C1 segment of cervical spinal cord (tissue), 14 donors: ENCODE data around the gene PIK3R6.

Experiments used
- DNase-seq, 14 donors: peaks; one replicate each; lab custom pipeline; 2025; lab: John Stamatoyannopoulos, UW

The PIK3R6 gene

DNA sequence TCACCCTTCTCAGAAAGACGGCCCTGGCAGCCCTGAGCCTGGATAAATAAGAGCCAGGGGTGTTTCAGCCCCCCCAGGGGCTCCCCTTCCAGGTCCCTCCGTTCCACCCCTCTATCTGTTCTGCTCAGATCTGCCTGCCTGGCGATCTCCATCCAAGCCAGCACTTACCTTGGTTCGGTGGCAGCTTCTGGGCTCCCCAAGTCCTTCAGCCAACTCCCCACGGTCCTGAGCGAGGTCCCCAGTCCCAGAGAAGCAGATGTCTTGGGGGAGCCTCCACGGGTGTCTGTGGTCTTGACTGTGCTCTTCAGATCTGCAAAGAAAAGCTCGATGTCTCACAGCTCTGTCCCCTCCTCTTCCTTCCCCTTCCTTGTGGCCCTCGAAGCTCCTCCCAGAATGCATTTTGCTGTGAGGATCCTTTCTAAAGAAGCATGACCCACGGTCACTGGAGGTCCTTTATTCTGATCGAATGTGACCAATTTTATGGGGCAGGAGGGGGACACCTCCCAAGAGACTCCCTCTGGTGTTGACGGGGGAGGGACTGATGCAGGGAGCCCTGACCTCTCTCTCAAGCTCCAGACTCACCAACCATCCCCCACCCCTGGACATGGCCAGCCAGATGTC, at the start of gene PIK3R6:
PIK3R6 (minus strand) TSS at position 314 of the 621 bp plus-strand sequence. CDS start 17,880 bp downstream, outside the sequence.
- no peak for DNase-seq

DNA sequence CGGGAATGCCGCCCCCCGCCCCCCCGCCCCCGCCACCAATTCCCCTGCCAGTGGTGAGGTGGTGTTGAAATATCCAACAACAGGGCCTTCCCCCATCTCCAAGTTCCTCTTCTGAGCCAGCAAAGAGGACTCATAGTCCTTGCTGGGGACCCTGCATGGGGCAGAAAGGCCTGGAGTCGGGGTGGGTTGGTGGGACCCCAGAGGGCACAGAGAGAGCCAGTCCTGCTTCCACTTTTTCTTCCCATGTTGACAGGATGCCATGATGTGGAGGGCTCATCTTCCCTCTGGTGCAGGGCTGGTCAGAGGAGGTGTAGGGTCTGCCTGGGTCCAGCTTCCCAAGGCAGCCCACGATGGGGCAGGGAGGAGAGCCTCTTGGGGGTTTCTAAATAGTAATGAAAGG, 49.0 kb upstream of the PIK3R6 start:
- DNase-seq = peak in 3 of 14 donors; percentile 41 to 50 (median 47)

GRCh38 chr17:8914554-8914953, 47.1 kb upstream of the PIK3R6 start:
- DNase-seq = no peak

DNA sequence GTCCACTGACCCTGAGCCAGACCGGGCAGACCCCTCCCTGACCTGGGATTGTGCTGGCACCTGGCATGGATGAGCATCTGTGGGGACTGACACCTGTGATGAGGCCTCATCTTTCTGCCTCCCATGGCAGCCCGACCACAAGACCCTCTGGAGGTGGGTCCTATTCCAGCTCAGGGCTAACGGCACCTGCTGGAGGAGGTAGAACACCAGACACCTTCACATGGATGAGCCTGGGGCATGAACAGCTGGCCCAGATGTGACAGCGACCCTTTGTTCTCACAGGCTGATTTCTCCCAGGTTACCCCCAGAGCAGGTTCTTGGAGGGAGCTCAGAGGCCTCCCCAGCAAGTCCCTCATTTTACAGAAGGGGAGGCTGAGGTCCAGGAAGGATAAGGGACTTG, 46.4 kb upstream of the PIK3R6 start:
- DNase-seq = no peak

DNA sequence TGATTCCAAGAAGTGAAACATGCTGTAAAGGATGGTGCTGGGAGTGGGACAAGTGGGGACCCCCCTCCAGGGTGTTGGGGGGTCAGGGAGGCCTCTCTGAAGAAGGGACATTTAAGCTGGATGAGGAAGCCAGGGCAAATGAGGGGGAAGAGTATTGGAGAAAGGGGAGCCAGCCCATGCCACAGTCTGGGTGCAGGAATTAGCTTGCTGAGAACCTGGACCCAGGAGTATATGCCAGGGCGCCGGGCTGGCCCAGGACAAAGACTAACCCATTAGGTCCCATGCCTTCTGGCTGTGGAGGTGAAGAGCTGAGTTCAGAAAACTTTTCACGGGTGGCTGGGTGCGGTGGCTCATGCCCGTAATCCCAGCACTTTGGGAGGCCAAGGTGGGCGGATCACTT, 45.6 kb upstream of the PIK3R6 start:
- DNase-seq = no peak

GRCh38 chr17:8912084-8912981, 44.9 kb upstream of the PIK3R6 start:
- no peak for DNase-seq

- DNase-seq = no peak
These were observed 43.6 kb upstream of the PIK3R6 start for GRCh38 chr17:8910969-8911604.

GRCh38 chr17:8909586-8910270, 42.3 kb upstream of the PIK3R6 start:
- no peak for DNase-seq

- DNase-seq = no peak
These were observed 37.9 kb upstream of the PIK3R6 start for GRCh38 chr17:8905331-8905730.

GRCh38 chr17:8904686-8905085, 37.2 kb upstream of the PIK3R6 start:
- DNase-seq = no peak

DNA sequence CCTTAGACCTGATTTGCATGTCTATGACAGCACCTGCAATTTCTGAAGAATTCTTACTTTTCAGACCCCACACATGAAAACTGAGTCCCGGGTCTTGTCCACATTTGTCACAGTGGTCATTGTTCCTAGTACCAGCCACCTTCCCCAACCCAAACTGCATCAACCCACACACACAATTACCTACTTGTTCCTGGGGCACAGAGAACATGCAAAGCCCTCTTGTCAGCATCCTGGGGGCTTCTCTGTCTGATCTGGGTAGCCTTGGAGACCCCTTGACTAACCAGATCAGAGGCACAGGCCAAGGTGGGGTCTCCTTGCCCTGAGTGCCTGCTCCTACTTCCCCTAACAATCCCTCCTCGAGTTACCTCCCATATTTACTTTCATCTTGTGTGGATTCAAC, 36.7 kb upstream of the PIK3R6 start:
- DNase-seq = no peak

DNA sequence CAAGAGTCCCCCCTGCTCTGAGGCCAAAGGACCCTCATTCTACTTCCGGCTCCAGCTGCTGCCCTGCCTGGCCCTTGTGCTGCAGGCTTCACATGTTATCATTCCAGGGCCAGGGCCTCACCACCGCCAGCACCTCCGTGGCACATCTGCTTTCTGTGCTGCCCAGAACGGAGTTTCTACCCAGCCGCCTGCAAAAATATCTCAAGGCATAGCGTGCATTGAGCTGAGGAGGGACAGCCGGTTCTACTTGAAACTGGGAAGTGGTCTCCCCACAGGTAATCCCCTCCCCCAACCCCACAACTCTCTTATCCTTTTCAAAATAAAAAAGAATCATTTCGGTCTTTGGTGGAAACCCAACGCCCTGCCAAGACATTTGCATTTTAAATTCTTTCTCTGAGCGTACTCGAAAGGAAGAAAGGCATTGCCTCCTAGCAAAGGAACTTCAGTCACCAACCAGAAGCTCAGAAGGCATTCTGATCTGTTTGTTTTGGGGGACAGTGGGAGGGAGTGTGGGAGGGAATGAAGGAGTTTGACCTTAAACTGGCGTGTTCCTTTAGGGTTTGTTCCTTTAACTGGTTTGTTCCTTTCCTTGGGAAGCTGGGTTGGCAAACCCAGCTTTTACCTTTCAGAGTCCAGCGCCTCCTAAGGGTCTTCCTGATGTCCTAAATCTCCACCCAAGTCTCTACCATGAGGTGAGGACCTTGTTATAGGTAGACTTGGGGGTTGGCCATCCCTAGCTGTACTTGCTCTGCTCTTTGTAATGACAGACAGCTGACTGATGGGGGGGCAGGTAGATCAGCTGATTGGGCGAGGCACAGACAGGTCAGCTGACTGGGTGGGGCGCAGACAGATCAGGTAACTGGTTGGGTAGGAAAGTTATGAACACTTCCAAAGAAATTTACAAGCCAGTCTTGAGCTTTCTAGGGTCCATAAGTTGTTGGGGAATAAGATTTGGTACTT, 33.4 kb upstream of the PIK3R6 start:
- DNase-seq = no peak

DNA sequence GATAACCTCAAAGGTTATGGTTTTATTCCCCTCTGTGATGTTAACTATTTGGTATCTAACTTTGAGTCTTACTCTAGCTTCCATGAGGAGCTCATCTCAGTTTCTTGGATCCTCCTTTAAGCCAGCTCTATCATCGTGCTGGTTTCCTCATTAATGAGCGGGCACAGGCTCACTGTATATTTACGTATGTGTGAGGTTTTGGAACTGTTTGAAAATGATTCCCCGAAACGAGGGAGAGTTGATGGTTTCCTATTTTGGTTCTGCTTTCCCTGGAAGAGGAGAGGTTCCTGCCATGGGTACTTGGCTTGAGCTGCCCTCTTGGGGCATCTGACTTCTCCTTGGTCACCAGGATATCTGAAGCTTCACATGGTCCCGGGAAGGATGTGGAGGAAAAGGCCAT, 32.7 kb upstream of the PIK3R6 start:
- no peak for DNase-seq

DNA sequence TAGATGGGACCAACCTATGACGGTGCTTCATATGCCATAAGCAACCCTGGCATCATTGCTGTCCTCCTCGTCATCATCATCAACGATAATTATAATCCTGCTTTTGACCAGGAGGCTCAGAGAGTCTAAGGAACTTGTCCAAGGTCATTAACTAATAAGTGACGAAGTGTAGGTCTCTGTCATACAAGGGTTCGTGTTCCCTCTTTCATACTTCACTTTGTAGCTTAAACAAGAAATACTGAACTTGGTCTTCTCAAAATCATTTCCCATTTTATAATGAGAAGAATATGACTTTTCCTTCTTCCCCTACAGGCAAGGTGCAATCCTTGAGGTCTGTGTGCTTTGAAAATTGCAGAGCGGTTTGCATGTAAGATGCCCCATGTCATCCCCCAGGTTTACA, 31.2 kb upstream of the PIK3R6 start:
- DNase-seq = no peak

GRCh38 chr17:8898126-8898525, 30.7 kb upstream of the PIK3R6 start:
- DNase-seq = no peak

GRCh38 chr17:8896641-8897635, 29.5 kb upstream of the PIK3R6 start:
- DNase-seq = no peak

DNA sequence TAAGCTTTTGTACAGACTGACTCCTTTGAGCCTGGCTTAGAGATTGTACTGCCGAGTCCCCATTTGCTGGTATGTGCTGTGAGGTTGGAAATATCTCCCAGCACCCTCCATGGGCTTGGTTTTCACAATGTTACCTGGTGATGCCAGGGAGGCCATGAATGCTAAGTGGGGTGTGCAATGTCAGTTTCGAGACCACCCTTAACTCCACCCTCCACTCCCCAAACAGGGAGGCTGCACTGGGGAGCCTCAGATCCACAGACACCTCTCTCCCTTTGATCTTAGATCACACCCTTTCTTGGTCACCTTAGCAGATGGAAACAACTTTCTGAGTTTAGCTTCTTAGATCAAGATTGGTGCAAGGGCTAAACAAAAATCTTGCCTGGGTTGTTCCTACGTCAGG, 28.6 kb upstream of the PIK3R6 start:
- DNase-seq = no peak

DNA sequence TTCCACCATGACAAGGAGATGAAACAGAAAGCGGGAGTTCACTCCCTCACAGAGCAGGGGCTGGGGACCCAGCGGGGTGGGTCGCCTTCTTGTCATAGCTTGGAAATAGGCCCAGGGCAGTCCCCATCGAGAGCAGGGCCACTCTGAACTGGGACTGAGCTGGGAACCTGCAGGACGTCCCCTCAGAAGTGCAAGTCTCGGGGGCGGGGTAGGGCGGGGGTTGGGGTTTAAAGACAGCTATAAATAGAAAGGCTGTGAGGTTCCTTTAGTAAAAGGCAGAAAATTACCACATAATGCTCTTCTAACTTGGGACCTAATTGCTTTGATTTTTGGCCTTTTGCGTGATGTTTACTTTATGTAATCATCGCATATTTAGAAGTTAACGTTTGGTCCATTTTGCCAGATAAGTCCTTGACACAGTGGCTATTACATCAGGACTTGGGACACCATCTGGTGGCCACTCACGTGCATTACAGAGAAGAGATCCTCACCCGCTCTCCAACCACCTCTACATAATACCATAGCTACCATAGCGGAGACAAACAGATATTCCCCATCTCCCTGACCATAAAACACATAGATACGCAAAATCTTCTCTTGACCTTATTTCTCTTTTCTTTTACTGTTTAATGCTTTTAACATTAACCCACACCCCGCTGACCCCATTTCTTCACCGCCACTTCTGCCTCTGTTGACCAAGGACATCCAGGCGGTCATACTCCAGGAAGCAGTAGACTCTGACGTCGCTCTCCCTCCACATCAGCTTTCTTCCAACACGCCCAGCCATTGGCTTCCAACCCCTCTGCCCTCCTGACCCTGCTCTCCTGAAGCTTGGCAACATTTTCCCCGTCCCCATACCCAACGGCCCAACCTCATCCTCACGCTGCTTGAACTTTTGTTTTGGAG, 27.5 kb upstream of the PIK3R6 start:
- peak in 4 of 14 donors; percentile 1 to 19 (median 6) for DNase-seq
